HG03354 (cell line): ENCODE measurements around the gene SKOR1.

Source experiments
- ATAC-seq: cut with Tn5 transposase; IDR thresholded peaks from one replicate; pipeline ENCODE4 v1.9.1; 2021; ENCODE audit warnings: mild to moderate bottlenecking; ENCODE audit not compliant: unreplicated experiment, poor library complexity, severe bottlenecking

Gene SKOR1

GRCh38 chr15:67843571-67844387, 18.5 kb downstream of the SKOR1 start:
- no peak for ATAC-seq

- ATAC-seq, result no peak
These were observed 20.7 kb downstream of the SKOR1 start for GRCh38 chr15:67845974-67846373.

- no peak for ATAC-seq
These were observed 24.2 kb downstream of the SKOR1 start for GRCh38 chr15:67849538-67849937.

- no peak for ATAC-seq
These were observed 25.0 kb downstream of the SKOR1 start for GRCh38 chr15:67850336-67850735.

- no peak for ATAC-seq
These were observed 25.8 kb downstream of the SKOR1 start for GRCh38 chr15:67850994-67851571.

- ATAC-seq, result no peak
These were observed 27.1 kb downstream of the SKOR1 start for GRCh38 chr15:67852418-67852817.

- no peak for ATAC-seq
These were observed 28.1 kb downstream of the SKOR1 start for GRCh38 chr15:67853454-67853853.

- ATAC-seq, result no peak
These were observed 29.0 kb downstream of the SKOR1 start for GRCh38 chr15:67854358-67854757.

- ATAC-seq, result no peak
These were observed 30.5 kb downstream of the SKOR1 start for GRCh38 chr15:67855842-67856241.

GRCh38 chr15:67857220-67857619, 31.9 kb downstream of the SKOR1 start:
- no peak for ATAC-seq

GRCh38 chr15:67859331-67859946, 34.1 kb downstream of the SKOR1 start:
- ATAC-seq, result no peak

- ATAC-seq, result no peak
These were observed 36.7 kb downstream of the SKOR1 start for GRCh38 chr15:67861983-67862382.

GRCh38 chr15:67862750-67863441, 37.6 kb downstream of the SKOR1 start:
- peak; percentile 36 for ATAC-seq

- ATAC-seq, result peak; percentile 80
These were observed 38.2 kb downstream of the SKOR1 start for GRCh38 chr15:67863442-67863987.

- ATAC-seq, result no peak
These were observed 40.0 kb downstream of the SKOR1 start for GRCh38 chr15:67865331-67865730.

GRCh38 chr15:67865766-67866165, 40.5 kb downstream of the SKOR1 start:
- no peak for ATAC-seq

- ATAC-seq, result no peak
These were observed 44.4 kb downstream of the SKOR1 start for GRCh38 chr15:67869701-67870100.

GRCh38 chr15:67870868-67871408, 45.6 kb downstream of the SKOR1 start:
- ATAC-seq, result no peak

- ATAC-seq, result no peak
These were observed 48.5 kb downstream of the SKOR1 start for GRCh38 chr15:67873777-67874176.

GRCh38 chr15:67878712-67879206, 53.5 kb downstream of the SKOR1 start:
- ATAC-seq, result no peak
